EH (cell line): Measurements from ENCODE around the gene VOPP1.

Experiments used
- DNase-seq: peaks from one replicate; pipeline ENCODE4 v3.0.0-alpha.2; 2015; ENCODE audit warnings: low read depth

Gene VOPP1

GRCh38 chr7:55468495-55468894 is 103.8 kb downstream of the VOPP1 start:
- no peak for DNase-seq

GRCh38 chr7:55467047-55467593 is 105.2 kb downstream of the VOPP1 start:
- no peak for DNase-seq

- DNase-seq: peak; percentile 16
Measured at GRCh38 chr7:55465691-55466090, 106.6 kb downstream of the VOPP1 start.

GRCh38 chr7:55464422-55464821 is 107.9 kb downstream of the VOPP1 start:
- peak; percentile 44 for DNase-seq

DNA sequence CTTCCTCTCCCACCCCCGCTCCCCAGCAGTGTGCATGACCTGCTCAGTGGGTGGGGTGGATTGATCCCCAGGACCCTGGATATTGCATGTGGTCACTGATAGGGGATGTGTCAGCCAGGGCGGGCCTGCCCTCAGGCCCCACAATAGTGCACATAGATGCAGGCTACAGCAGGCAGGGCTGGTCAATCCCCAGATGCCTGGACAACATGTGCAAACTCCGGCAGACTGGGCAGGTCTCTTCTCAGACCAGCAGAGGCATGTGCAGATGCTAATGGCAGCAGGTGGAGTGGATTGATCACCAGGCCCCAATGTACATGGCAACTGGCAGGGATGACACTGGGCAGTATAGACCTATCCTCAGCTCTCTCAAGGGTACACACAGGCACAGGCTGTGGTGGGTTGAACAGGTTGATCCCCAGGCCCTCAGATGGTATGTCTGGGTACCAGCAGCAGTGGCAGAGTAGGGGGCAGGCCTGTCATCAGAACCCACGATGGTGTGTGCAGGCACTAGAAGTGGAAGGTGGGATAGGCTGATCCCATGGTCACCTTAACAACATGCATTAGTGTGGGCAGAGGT is 108.5 kb downstream of the VOPP1 start:
- DNase-seq: no peak

- no peak for DNase-seq
Measured at GRCh38 chr7:55458351-55458750, 114.0 kb downstream of the VOPP1 start.

- DNase-seq: peak; percentile 19
Measured at GRCh38 chr7:55457801-55458200, 114.5 kb downstream of the VOPP1 start.

- DNase-seq: no peak
Measured at GRCh38 chr7:55452971-55453370, 119.3 kb downstream of the VOPP1 start.

GRCh38 chr7:55449992-55450535 is 122.2 kb downstream of the VOPP1 start:
- DNase-seq: no peak

DNA sequence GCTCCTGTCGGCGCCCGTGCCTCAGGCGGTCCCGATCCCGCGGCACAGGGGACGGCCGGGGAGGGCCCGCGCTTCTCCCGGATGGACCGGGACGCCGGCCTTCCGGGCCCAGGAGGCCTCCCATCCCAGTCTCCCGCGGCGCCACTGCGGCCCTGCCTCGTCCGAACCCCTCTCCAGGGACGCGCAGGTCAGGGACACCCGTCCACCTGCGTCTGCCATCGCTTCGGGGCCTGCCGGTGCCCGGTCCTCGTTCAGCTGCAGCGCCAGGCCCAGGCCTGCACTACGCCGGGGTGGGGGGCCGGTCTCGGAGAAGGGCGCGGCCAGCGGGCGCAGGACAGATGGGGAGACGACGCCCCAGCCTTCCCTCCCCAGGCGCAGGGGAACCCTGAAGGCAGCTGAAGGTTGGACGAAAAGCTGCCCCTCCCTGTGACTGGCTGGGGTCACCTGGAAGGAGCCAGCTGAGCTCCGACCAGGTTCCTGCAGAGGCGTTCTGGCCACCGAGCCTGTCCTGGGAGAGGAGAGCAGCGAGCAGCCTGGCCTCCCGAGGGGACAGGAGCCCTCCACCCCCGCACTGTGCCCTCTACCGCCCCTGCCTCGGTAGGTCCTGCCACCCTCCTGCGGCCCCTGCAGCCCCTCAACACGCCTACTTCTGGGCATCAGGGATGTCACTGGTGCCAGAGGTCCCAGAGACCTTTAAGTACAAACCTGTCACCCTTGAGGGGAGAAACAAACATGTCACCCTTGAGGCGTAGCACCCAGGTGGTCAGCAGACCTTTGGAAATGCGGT is 122.9 kb downstream of the VOPP1 start:
- no peak for DNase-seq

GRCh38 chr7:55448526-55448925 is 123.8 kb downstream of the VOPP1 start:
- no peak for DNase-seq

DNA sequence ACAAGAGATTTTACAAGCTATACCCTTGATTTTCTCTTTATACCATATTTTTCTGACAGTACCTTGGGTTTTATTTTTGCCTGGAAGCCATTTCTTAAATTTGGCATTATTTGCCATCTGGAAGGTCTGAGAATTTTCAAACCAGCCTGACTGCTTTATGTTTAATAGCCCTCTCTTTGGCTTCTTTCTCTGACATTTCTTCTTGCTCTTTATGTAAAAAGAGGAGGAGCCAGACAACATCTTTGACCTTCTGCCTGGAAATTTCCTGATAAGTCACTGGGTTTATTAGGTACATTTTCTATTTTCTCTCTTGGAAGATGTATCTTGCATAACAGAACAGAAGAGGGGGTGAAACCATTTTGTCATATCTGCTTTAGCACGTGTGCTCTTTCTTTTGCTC is 127.5 kb downstream of the VOPP1 start:
- DNase-seq: no peak

- DNase-seq: peak; percentile 92
Measured at GRCh38 chr7:55441774-55442522, 130.4 kb downstream of the VOPP1 start.

DNA sequence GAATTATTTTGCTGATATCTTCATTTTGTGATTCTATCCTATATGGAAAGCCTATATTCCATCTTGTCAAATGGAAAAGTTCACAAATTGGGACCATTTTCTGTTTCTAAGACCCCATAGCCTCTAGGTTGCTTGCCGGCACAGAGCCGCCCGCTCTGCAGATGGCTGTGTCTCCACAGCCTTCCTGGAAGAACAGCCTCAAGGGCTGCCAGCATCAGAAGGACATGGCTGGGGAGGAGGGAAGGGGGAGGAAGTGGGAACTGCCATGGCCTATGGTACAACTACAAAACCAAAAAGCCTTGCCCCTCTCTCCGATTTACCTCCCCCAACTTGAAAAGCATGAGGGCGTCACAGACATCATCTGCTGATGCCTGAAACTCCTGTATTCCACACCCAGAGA is 131.3 kb downstream of the VOPP1 start:
- DNase-seq: no peak

DNA sequence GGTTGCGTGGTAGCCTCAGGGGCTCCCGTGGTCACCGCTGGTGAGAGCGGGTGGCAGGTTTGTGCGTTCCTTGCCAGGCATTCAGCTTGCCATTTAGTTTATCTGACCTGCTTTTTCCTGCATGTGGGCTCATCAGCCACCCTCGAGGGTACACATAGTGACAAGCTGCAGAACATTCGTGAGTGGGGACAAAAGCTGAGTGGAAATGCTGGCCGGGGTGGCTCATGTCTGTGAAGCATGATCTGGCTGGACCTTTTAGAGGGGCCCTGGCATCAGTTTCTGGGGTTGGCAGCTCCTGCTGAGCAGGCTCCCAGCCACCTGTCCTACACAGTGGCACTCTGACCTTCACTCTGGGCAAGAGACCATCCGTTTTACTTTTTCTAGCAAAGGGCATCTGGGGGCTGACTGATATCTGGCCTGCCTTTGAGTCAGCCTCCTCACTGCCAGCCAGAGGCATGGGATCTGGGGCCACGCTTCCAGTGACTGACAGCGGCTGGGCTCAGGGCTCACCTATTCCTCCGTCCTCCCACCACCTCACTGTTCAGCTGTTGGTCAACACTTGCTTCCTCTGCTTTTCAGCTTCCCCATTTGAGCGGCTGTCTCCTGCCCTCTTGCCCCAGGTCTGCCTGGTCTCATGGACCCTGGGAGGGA is 132.1 kb downstream of the VOPP1 start:
- DNase-seq: no peak

DNA sequence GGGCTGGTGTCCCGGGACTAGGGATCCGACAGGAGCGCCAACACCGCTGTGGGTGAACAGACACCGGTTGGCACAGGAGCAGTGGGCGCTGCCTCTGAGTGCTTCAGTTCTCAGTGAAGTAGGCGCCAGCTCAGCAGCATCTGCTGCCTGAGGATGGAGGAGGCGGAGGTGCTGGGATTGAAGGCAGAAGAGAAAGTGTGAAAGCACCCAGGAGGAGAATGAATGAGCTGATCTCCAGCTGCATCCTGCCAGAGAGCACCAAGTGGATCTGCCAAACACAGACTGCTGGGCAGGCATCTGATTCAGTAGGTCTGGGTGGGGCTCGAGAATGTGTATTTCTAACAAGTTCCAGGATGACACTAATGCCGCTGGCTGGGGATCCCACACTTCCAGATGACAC is 132.7 kb downstream of the VOPP1 start:
- DNase-seq: peak; percentile 65

- DNase-seq: peak; percentile 35
Measured at GRCh38 chr7:55438757-55439525, 133.4 kb downstream of the VOPP1 start.

DNA sequence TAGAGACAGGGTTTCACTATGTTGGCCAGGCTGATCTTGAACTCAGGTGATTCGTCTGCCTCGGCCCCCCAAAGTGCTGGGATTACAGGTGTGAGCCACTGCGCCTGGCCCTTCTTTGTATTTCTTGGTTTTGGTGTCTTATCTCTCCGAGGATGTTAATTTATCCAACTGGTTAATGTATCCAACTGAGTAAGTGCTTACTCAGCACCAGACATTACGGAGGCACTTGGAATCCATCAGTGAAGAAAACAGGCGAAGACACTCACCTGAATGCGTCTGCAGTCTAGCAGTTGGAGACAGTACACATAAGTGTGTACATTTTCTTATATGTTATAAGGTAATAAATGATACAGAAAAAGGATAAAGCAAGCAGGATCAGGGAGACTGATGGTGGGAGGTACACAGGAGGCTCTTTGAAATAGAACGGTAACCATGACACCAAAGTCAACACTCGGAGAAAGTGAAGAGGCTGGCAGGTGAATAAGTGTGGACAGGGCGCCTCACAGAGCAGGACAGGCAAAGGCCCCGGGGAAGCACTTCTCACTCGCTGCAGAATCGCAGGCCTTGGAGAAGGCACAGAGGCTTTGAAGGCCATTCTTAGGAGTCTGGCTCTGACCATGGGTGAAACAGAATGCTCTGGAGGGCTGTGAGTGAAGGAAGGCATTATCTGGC is 134.1 kb downstream of the VOPP1 start:
- no peak for DNase-seq

DNA sequence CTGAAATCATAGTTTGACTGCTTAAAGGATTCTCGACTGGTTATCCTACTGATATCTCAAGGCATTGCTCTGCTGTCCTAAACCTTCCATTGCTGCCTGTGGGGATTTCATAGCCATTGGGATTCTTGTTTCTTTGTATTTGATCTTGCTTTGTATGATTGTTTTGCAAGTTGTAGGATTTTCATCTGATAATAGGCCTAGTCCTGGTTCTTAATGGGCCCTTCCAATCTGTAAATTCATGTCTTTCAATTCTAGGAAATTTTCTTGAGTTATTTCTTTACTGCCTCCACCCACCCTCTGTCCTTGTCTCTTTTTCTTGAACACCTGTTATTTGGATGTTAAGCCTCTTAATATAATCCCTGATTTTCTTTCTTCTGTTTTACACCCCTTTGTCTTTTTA is 134.9 kb downstream of the VOPP1 start:
- no peak for DNase-seq

- DNase-seq: no peak
Measured at GRCh38 chr7:55436457-55436856, 135.8 kb downstream of the VOPP1 start.

GRCh38 chr7:55435466-55435865 is 136.8 kb downstream of the VOPP1 start:
- DNase-seq: no peak
